GM18867 (cell line): ENCODE results near the gene PPIL6.

Source experiments
- ATAC-seq: cut with Tn5 transposase; IDR thresholded peaks from one replicate; pipeline ENCODE4 v1.9.1; 2021; ENCODE audit warnings: mild to moderate bottlenecking, moderate library complexity; ENCODE audit not compliant: unreplicated experiment

PPIL6 gene

GRCh38 chr6:109449795-109450673 is 9.6 kb upstream of the PPIL6 start:
- no peak for ATAC-seq

- ATAC-seq, result no peak
Observed at GRCh38 chr6:109449064-109449794, 8.8 kb upstream of the PPIL6 start.

GRCh38 chr6:109448615-109449014 is 8.2 kb upstream of the PPIL6 start:
- no peak for ATAC-seq

GRCh38 chr6:109447878-109448555 is 7.6 kb upstream of the PPIL6 start:
- no peak for ATAC-seq

- ATAC-seq, result no peak
Observed at GRCh38 chr6:109447087-109447486, 6.7 kb upstream of the PPIL6 start.

GRCh38 chr6:109446541-109446940 is 6.1 kb upstream of the PPIL6 start:
- ATAC-seq, result no peak

- no peak for ATAC-seq
Observed at GRCh38 chr6:109446072-109446471, 5.6 kb upstream of the PPIL6 start.

- ATAC-seq, result no peak
Observed at GRCh38 chr6:109445382-109445781, 5.0 kb upstream of the PPIL6 start.

- ATAC-seq, result no peak
Observed at GRCh38 chr6:109443425-109443950, 3.1 kb upstream of the PPIL6 start.

GRCh38 chr6:109442393-109442924 is 2.0 kb upstream of the PPIL6 start:
- ATAC-seq, result no peak

GRCh38 chr6:109441069-109441816 is 815 bp upstream of the PPIL6 start:
- peak; percentile 14 for ATAC-seq

GRCh38 chr6:109436041-109436440 is 4.4 kb downstream of the PPIL6 start:
- ATAC-seq, result no peak

- no peak for ATAC-seq
Observed at GRCh38 chr6:109434456-109434855, 6.0 kb downstream of the PPIL6 start.

GRCh38 chr6:109429496-109429895 is 10.9 kb downstream of the PPIL6 start:
- no peak for ATAC-seq

- ATAC-seq, result no peak
Observed at GRCh38 chr6:109428889-109429477, 11.4 kb downstream of the PPIL6 start.

- ATAC-seq, result no peak
Observed at GRCh38 chr6:109424946-109425345, 15.5 kb downstream of the PPIL6 start.

- no peak for ATAC-seq
Observed at GRCh38 chr6:109421184-109421583, 19.2 kb downstream of the PPIL6 start.

GRCh38 chr6:109420751-109421150 is 19.7 kb downstream of the PPIL6 start:
- no peak for ATAC-seq

GRCh38 chr6:109417646-109418045 is 22.8 kb downstream of the PPIL6 start:
- no peak for ATAC-seq

GRCh38 chr6:109411034-109411433 is 29.4 kb downstream of the PPIL6 start:
- no peak for ATAC-seq
